Fibroblast of lung (primary cell): ENCODE measurements around the gene STK10. TPM values are rescaled to one million over a fixed set of nuclear protein-coding genes. Genes with fewer than 3 reads are reported as not detected.

Experiments used
- DNase-seq, 2 donors: peaks; one replicate each; pipeline versions ENCODE4 v3.0.0 to v3.0.0-alpha.2; 2010; ENCODE audit warnings: low read depth in 2 of 2
- H2AFZ ChIP-seq: 2 replicates; pipeline ENCODE4 v1.5.1; 2012; ENCODE audit warnings: low read length, control low read depth, inconsistent platforms
- H3K27ac ChIP-seq: 2 replicates; pipeline ENCODE4 v1.5.1; 2011; ENCODE audit warnings: low read length, control low read depth; ENCODE audit not compliant: insufficient read depth
- H3K27me3 ChIP-seq: 2 replicates; pipeline ENCODE4 v1.5.1; 2011; ENCODE audit warnings: mild to moderate bottlenecking, low read length; ENCODE audit not compliant: control insufficient read depth, insufficient read depth
- H3K36me3 ChIP-seq: 2 replicates; pipeline ENCODE4 v1.5.1; 2011; ENCODE audit warnings: low read length; ENCODE audit not compliant: control insufficient read depth, insufficient read depth
- H3K4me1 ChIP-seq: 2 replicates; pipeline ENCODE4 v1.5.1; 2011; ENCODE audit warnings: low read length; ENCODE audit not compliant: control insufficient read depth, insufficient read depth; ENCODE audit errors: extremely low read depth
- H3K4me2 ChIP-seq: 2 replicates; pipeline ENCODE4 v1.5.1; 2011; ENCODE audit warnings: low read length, control low read depth; ENCODE audit not compliant: insufficient read depth; ENCODE audit errors: extremely low read depth
- H3K4me3 ChIP-seq, 4 experiments: fragments of 200-600 bp in 1 of 4; sonication (generic) in 1 of 4; replicated peaks in 1 of 4; 2 replicates each; pipeline ENCODE4 v1.5.1; 2011 to 2016; ENCODE audit warnings: low read length in 4 of 4, low read depth in 3 of 4, mild to moderate bottlenecking in 3 of 4, control low read depth in 2 of 4, inconsistent platforms in 1 of 4, mixed read lengths in 1 of 4; ENCODE audit not compliant: insufficient read depth in 1 of 4; ENCODE audit errors: control extremely low read depth in 1 of 4
- H3K79me2 ChIP-seq: 2 replicates; pipeline ENCODE4 v1.5.1; 2012; ENCODE audit warnings: mild to moderate bottlenecking, low read length, inconsistent platforms; ENCODE audit not compliant: control insufficient read depth, insufficient read depth
- H3K9ac ChIP-seq: 2 replicates; pipeline ENCODE4 v1.5.1; 2011; ENCODE audit warnings: mild to moderate bottlenecking, low read length, control low read depth; ENCODE audit not compliant: insufficient read depth
- H3K9me3 ChIP-seq: 2 replicates; pipeline ENCODE4 v1.5.1; 2012; ENCODE audit warnings: low read depth, low read length; ENCODE audit not compliant: control insufficient read depth, insufficient read depth
- H4K20me1 ChIP-seq: 2 replicates; pipeline ENCODE4 v1.5.1; 2011; ENCODE audit warnings: low read length; ENCODE audit not compliant: control insufficient read depth, insufficient read depth; ENCODE audit errors: extremely low read depth
- CTCF ChIP-seq, 2 donors: IDR thresholded peaks in 1 of 2; conservative IDR thresholded peaks in 1 of 2; 1 replicate in 1 of 2; 2 replicates in 1 of 2; pipeline ENCODE4 v1.5.1; 2011 to 2012; ENCODE audit warnings: low read length in 2 of 2, control low read depth in 1 of 2, inconsistent platforms in 1 of 2, low read depth in 1 of 2, mild to moderate bottlenecking in 1 of 2
- EZH2 ChIP-seq: IDR thresholded peaks from 2 replicates; pipeline ENCODE4 v1.5.1; 2012; ENCODE audit warnings: low read length, control low read depth, mild to moderate bottlenecking; ENCODE audit errors: missing control alignments
- polyA plus RNA-seq, 2 donors: library from polyadenylated mRNA; depleted of rRNA in 1 of 2; stranded (reverse) in 1 of 2; unstranded in 1 of 2; fragments of >200 nt; gene quantifications; 2 replicates each; pipeline ENCODE4 v1.2.1, GENCODE V29; 2011 to 2012; ENCODE audit warnings: missing spikeins in 1 of 2
- total RNA-seq: library from RNA; depleted of rRNA; stranded (reverse); fragments of >200 nt; gene quantifications from 2 replicates; pipeline ENCODE4 v1.2.1, GENCODE V29; 2014

STK10 gene
- total and polyA plus RNA-seq, 2 donors (not counting 1 experiment from before 2014, with no cell fraction given) = 8.9 to 16.0 TPM

- TF ChIP-seq CTCF (conservative IDR thresholded peaks at IDR 0.05 in 1 of 2, IDR thresholded peaks at IDR 0.05 in 1 of 2; ENCODE audit: low read depth in 1 of 2, low read length in 2 of 2) (no peak), EZH2 (no peak)
- Histone ChIP-seq H3K4me1 (no peaks in the 10 kb centered on the region), H3K36me3 (no peaks in the 10 kb centered on the region), H3K27me3 (no peaks in the 10 kb centered on the region), H3K4me3 (no peak overlapping the region), H4K20me1 (no peaks in the 10 kb centered on the region), H3K79me2 (peaks cover 10% of the 10 kb centered on the region), H2AFZ (no peak overlapping the region), H3K4me2 (no peak overlapping the region), H3K9ac (no peak overlapping the region), H3K9me3 (no peaks in the 10 kb centered on the region), H3K27ac (no peak overlapping the region)
- peak; percentile 5 to 51 for DNase-seq
These were observed 47.2 kb upstream of the STK10 start for GRCh38 chr5:172235132-172235780.

- Histone ChIP-seq H2AFZ (no peak overlapping the region), H3K9ac (no peak overlapping the region), H4K20me1 (no peaks in the 10 kb centered on the region), H3K27me3 (no peaks in the 10 kb centered on the region), H3K36me3 (peaks cover 2% of the 10 kb centered on the region), H3K4me3 (no peak overlapping the region), H3K4me1 (no peaks in the 10 kb centered on the region), H3K4me2 (no peak overlapping the region), H3K27ac (no peak overlapping the region), H3K9me3 (no peaks in the 10 kb centered on the region), H3K79me2 (peaks cover 10% of the 10 kb centered on the region)
- no peak for TF ChIP-seq CTCF (conservative IDR thresholded peaks at IDR 0.05 in 1 of 2, IDR thresholded peaks at IDR 0.05 in 1 of 2; ENCODE audit: low read depth in 1 of 2, low read length in 2 of 2)
- TF ChIP-seq EZH2 = no peak
- DNase-seq = no peak
These were observed 46.0 kb upstream of the STK10 start for GRCh38 chr5:172234031-172234430.

GRCh38 chr5:172229904-172230303, 41.9 kb upstream of the STK10 start:
- Histone ChIP-seq H3K79me2 (no peaks in the 10 kb centered on the region), H3K36me3 (peaks cover 2% of the 10 kb centered on the region)
- TF ChIP-seq EZH2 = no peak
- TF ChIP-seq CTCF (conservative IDR thresholded peaks at IDR 0.05 in 1 of 2, IDR thresholded peaks at IDR 0.05 in 1 of 2; ENCODE audit: low read depth in 1 of 2, low read length in 2 of 2) = no peak

More at GRCh38 chr5:172229904-172230303, 41.9 kb upstream of the STK10 start:
- DNase-seq = no peak
- no peak overlapping the region for H3K27ac ChIP-seq
- no peak overlapping the region for H3K4me3 ChIP-seq
- H3K9ac ChIP-seq = no peak overlapping the region
- H3K4me2 ChIP-seq = no peak overlapping the region
- no peaks in the 10 kb centered on the region for H3K4me1 ChIP-seq
- no peak overlapping the region for H2AFZ ChIP-seq
- no peaks in the 10 kb centered on the region for H3K9me3 ChIP-seq
- no peaks in the 10 kb centered on the region for H3K27me3 ChIP-seq
- H4K20me1 ChIP-seq = no peaks in the 10 kb centered on the region
